Gastroesophageal sphincter (tissue), 3 donors: Measurements from ENCODE around the gene EVA1A.

Experiments
- POLR2A ChIP-seq, 2 donors: fragments of 450-650 bp; IDR thresholded peaks; one replicate each; pipeline ENCODE4 v1.6.1; 2017; ENCODE audit warnings: antibody characterized with exemption in 2 of 2, mild to moderate bottlenecking in 2 of 2, moderate library complexity in 1 of 2
- TF ChIP-seq, protein P1 (sequence below), 4 experiments: fragments of 200-600 bp in 2 of 4; fragments of 450-650 bp in 2 of 4; sonication (generic) in 1 of 4; IDR thresholded peaks; one replicate each; pipeline ENCODE4 v1.5.1; 2017 to 2019; ENCODE audit warnings: antibody characterized with exemption in 4 of 4, mild to moderate bottlenecking in 2 of 4, moderate library complexity in 2 of 4

DNA sequence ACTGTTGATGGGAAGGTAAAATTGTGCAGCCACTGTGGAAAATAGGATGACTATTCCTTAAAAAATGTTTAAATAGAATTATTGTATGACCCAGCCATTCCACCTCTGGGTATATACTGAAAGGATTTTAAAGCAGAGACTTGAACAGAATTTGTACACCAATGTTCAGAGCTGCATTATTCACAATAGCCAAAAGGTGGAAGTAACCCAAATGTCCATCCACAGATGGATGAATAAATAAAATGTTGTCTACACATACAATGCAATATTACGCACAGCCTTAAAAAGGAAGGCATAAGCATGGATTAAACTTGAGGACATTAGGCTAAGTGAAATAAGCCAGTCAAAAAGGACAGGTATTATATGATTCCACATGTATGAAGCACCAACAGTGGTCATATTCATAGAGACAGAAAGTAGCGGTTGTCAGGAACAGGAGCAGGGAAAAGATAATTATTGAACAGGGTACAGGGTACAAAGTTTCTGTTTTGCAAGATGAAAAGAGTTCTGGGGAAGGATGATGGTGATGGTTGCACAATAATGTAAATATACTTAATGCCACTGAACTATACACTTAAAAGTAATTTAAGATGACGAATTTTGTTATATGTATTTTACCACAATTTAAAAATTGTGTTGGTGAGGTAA, 39.4 kb downstream of the EVA1A start:
- TF ChIP-seq, protein P1, sequence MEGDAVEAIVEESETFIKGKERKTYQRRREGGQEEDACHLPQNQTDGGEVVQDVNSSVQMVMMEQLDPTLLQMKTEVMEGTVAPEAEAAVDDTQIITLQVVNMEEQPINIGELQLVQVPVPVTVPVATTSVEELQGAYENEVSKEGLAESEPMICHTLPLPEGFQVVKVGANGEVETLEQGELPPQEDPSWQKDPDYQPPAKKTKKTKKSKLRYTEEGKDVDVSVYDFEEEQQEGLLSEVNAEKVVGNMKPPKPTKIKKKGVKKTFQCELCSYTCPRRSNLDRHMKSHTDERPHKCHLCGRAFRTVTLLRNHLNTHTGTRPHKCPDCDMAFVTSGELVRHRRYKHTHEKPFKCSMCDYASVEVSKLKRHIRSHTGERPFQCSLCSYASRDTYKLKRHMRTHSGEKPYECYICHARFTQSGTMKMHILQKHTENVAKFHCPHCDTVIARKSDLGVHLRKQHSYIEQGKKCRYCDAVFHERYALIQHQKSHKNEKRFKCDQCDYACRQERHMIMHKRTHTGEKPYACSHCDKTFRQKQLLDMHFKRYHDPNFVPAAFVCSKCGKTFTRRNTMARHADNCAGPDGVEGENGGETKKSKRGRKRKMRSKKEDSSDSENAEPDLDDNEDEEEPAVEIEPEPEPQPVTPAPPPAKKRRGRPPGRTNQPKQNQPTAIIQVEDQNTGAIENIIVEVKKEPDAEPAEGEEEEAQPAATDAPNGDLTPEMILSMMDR (IDR thresholded peaks at IDR 0.05), result no peak
- no peak for TF ChIP-seq POLR2A (IDR thresholded peaks at IDR 0.05)
